Duodenal mucosa (tissue), 2 donors: ENCODE measurements around the gene ACTL10.

Source experiments
- H3K27ac ChIP-seq: one replicate; pipeline ENCODE4 v1.7.0; 2013; ENCODE audit warnings: low read depth, low read length
- H3K27me3 ChIP-seq, 2 donors: one replicate each; pipeline ENCODE4 v1.7.0; 2013; ENCODE audit warnings: low read length in 2 of 2, control low read depth in 1 of 2; ENCODE audit not compliant: insufficient read depth in 2 of 2, control insufficient read depth in 1 of 2
- H3K36me3 ChIP-seq, 2 donors: one replicate each; pipeline ENCODE4 v1.7.0; 2013; ENCODE audit warnings: low read length in 2 of 2, control low read depth in 1 of 2; ENCODE audit not compliant: insufficient read depth in 2 of 2, control insufficient read depth in 1 of 2
- H3K4me1 ChIP-seq, 2 donors: one replicate each; pipeline ENCODE4 v1.7.0; 2013; ENCODE audit warnings: low read length in 2 of 2, control low read depth in 1 of 2; ENCODE audit not compliant: insufficient read depth in 2 of 2, control insufficient read depth in 1 of 2
- H3K4me3 ChIP-seq, 2 donors: one replicate each; pipeline ENCODE4 v1.7.0; 2013; ENCODE audit warnings: low read length in 2 of 2, low read depth in 1 of 2
- H3K9ac ChIP-seq, 2 donors: one replicate each; pipeline ENCODE4 v1.7.0; 2013; ENCODE audit warnings: low read length in 2 of 2, low read depth in 1 of 2
- H3K9me3 ChIP-seq, 2 donors: one replicate each; pipeline ENCODE4 v1.7.0; 2013; ENCODE audit warnings: low read length in 2 of 2, control low read depth in 1 of 2; ENCODE audit not compliant: control insufficient read depth in 1 of 2

The ACTL10 gene

GRCh38 chr20:33648396-33649004 lies 18.2 kb upstream of the ACTL10 start:
- Histone ChIP-seq H3K36me3 (peaks cover 15 to 26% of the 10 kb centered on the region in 2 donors), H3K9ac (no peak overlapping the region), H3K4me3 (no peak overlapping the region), H3K4me1 (peaks cover 20 to 24% of the 10 kb centered on the region in 2 donors), H3K27me3 (no peaks in the 10 kb centered on the region), H3K27ac (no peak overlapping the region), H3K9me3 (no peaks in the 10 kb centered on the region)

GRCh38 chr20:33649201-33649681 lies 17.5 kb upstream of the ACTL10 start:
- H3K27me3 ChIP-seq = no peaks in the 10 kb centered on the region
- no peak overlapping the region for H3K9ac ChIP-seq
- no peaks in the 10 kb centered on the region for H3K9me3 ChIP-seq
- peaks cover 28 to 32% of the 10 kb centered on the region in 2 donors for H3K4me1 ChIP-seq
- H3K36me3 ChIP-seq = peaks cover 15 to 21% of the 10 kb centered on the region in 2 donors
- H3K27ac ChIP-seq = no peak overlapping the region
- no peak overlapping the region for H3K4me3 ChIP-seq

- peaks cover 6 to 11% of the 10 kb centered on the region in 2 donors for H3K36me3 ChIP-seq
- peaks cover 33 to 41% of the 10 kb centered on the region in 2 donors for H3K4me1 ChIP-seq
- no peaks in the 10 kb centered on the region for H3K9me3 ChIP-seq
- H3K27ac ChIP-seq = no peak overlapping the region
- H3K9ac ChIP-seq = no peak overlapping the region
- H3K4me3 ChIP-seq = no peak overlapping the region
- no peaks in the 10 kb centered on the region for H3K27me3 ChIP-seq
These were observed 16.5 kb upstream of the ACTL10 start for GRCh38 chr20:33650111-33650752.

GRCh38 chr20:33650753-33651561 lies 15.8 kb upstream of the ACTL10 start:
- no peak overlapping the region for H3K27ac ChIP-seq
- H3K4me1 ChIP-seq = peaks cover 33 to 44% of the 10 kb centered on the region in 2 donors
- no peak overlapping the region for H3K4me3 ChIP-seq
- no peaks in the 10 kb centered on the region for H3K9me3 ChIP-seq
- no peak overlapping the region for H3K9ac ChIP-seq
- no peaks in the 10 kb centered on the region for H3K27me3 ChIP-seq
- H3K36me3 ChIP-seq = peaks cover 0 to 5% of the 10 kb centered on the region in 2 donors

GRCh38 chr20:33651562-33652048 lies 15.1 kb upstream of the ACTL10 start:
- peak overlapping the region in 1 of 2 donors; percentile 25 for H3K9ac ChIP-seq
- H3K4me3 ChIP-seq = peak overlapping the region in 1 of 2 donors; percentile 0
- no peaks in the 10 kb centered on the region for H3K9me3 ChIP-seq
- H3K4me1 ChIP-seq = peaks cover 33 to 44% of the 10 kb centered on the region in 2 donors
- no peaks in the 10 kb centered on the region for H3K27me3 ChIP-seq
- H3K36me3 ChIP-seq = peaks cover 2 to 3% of the 10 kb centered on the region in 2 donors
- no peak overlapping the region for H3K27ac ChIP-seq

- no peaks in the 10 kb centered on the region for H3K9me3 ChIP-seq
- H3K4me1 ChIP-seq = peaks cover 33 to 44% of the 10 kb centered on the region in 2 donors
- H3K4me3 ChIP-seq = peak overlapping the region; percentile 14 to 38
- no peaks in the 10 kb centered on the region for H3K27me3 ChIP-seq
- no peak overlapping the region for H3K27ac ChIP-seq
- H3K9ac ChIP-seq = peak overlapping the region in 1 of 2 donors; percentile 21
- peaks cover 7 to 15% of the 10 kb centered on the region in 2 donors for H3K36me3 ChIP-seq
These were observed 13.4 kb upstream of the ACTL10 start for GRCh38 chr20:33653218-33653899.

- H3K4me1 ChIP-seq = peaks cover 33 to 44% of the 10 kb centered on the region in 2 donors
- no peaks in the 10 kb centered on the region for H3K9me3 ChIP-seq
- H3K27ac ChIP-seq = peak overlapping the region; percentile 51
- H3K27me3 ChIP-seq = no peaks in the 10 kb centered on the region
- peaks cover 7 to 20% of the 10 kb centered on the region in 2 donors for H3K36me3 ChIP-seq
- H3K9ac ChIP-seq = peak overlapping the region; percentile 1 to 44
- H3K4me3 ChIP-seq = peak overlapping the region; percentile 14 to 38
These were observed 12.7 kb upstream of the ACTL10 start for GRCh38 chr20:33653900-33654596.

GRCh38 chr20:33654680-33655161 lies 12.0 kb upstream of the ACTL10 start:
- H3K36me3 ChIP-seq = peaks cover 7 to 27% of the 10 kb centered on the region in 2 donors
- H3K27ac ChIP-seq = peak overlapping the region; percentile 51

GRCh38 chr20:33655164-33655563 lies 11.6 kb upstream of the ACTL10 start:
- Histone ChIP-seq H3K27me3 (no peaks in the 10 kb centered on the region), H3K4me1 (peaks cover 28 to 41% of the 10 kb centered on the region in 2 donors), H3K4me3 (no peak overlapping the region), H3K9ac (peak overlapping the region in 1 of 2 donors; percentile 44), H3K36me3 (peaks cover 7 to 32% of the 10 kb centered on the region in 2 donors), H3K9me3 (no peaks in the 10 kb centered on the region), H3K27ac (no peak overlapping the region)

More at GRCh38 chr20:33654680-33655161, 12.0 kb upstream of the ACTL10 start:
- no peak overlapping the region for H3K4me3 ChIP-seq
- no peaks in the 10 kb centered on the region for H3K27me3 ChIP-seq
- H3K9ac ChIP-seq = peak overlapping the region in 1 of 2 donors; percentile 44
- H3K4me1 ChIP-seq = peaks cover 28 to 41% of the 10 kb centered on the region in 2 donors
- H3K9me3 ChIP-seq = no peaks in the 10 kb centered on the region
